GM21576 (cell line): Measurements from ENCODE around the gene SH3RF3.

Source experiments
- ATAC-seq: cut with Tn5 transposase; IDR thresholded peaks from one replicate; pipeline ENCODE4 v1.9.1; 2021; ENCODE audit warnings: mild to moderate bottlenecking, moderate library complexity; ENCODE audit not compliant: unreplicated experiment

Gene SH3RF3

GRCh38 chr2:109128616-109129355, at the start of gene SH3RF3:
SH3RF3 (plus strand) TSS chr2:109129205.
- ATAC-seq: no peak

GRCh38 chr2:109079590-109079989, 49.4 kb upstream of the SH3RF3 start:
- no peak for ATAC-seq

- no peak for ATAC-seq
Observed at GRCh38 chr2:109080109-109080508, 48.9 kb upstream of the SH3RF3 start.

GRCh38 chr2:109080757-109081156, 48.2 kb upstream of the SH3RF3 start:
- ATAC-seq: no peak

GRCh38 chr2:109081374-109081773, 47.6 kb upstream of the SH3RF3 start:
- ATAC-seq: no peak

- ATAC-seq: no peak
Observed at GRCh38 chr2:109083771-109084170, 45.2 kb upstream of the SH3RF3 start.

- no peak for ATAC-seq
Observed at GRCh38 chr2:109084341-109084740, 44.7 kb upstream of the SH3RF3 start.

- no peak for ATAC-seq
Observed at GRCh38 chr2:109085912-109086742, 42.9 kb upstream of the SH3RF3 start.

GRCh38 chr2:109086743-109087020, 42.3 kb upstream of the SH3RF3 start:
- no peak for ATAC-seq

- no peak for ATAC-seq
Observed at GRCh38 chr2:109087055-109087663, 41.8 kb upstream of the SH3RF3 start.

GRCh38 chr2:109089602-109090300, 39.3 kb upstream of the SH3RF3 start:
- no peak for ATAC-seq

- ATAC-seq: no peak
Observed at GRCh38 chr2:109091526-109091925, 37.5 kb upstream of the SH3RF3 start.

GRCh38 chr2:109094144-109094543, 34.9 kb upstream of the SH3RF3 start:
- ATAC-seq: no peak

GRCh38 chr2:109098251-109098920, 30.6 kb upstream of the SH3RF3 start:
- no peak for ATAC-seq

- no peak for ATAC-seq
Observed at GRCh38 chr2:109098921-109099273, 30.1 kb upstream of the SH3RF3 start.

- no peak for ATAC-seq
Observed at GRCh38 chr2:109102588-109103233, 26.3 kb upstream of the SH3RF3 start.

GRCh38 chr2:109105113-109105512, 23.9 kb upstream of the SH3RF3 start:
- no peak for ATAC-seq

GRCh38 chr2:109108740-109109139, 20.3 kb upstream of the SH3RF3 start:
- ATAC-seq: no peak

GRCh38 chr2:109109342-109109741, 19.7 kb upstream of the SH3RF3 start:
- ATAC-seq: no peak

GRCh38 chr2:109110170-109110569, 18.8 kb upstream of the SH3RF3 start:
- ATAC-seq: no peak
